Spleen (tissue), 7 donors: Measurements from ENCODE around the gene CNIH3.
"Not testable (repeated sequence)": the region's sequence is repeated elsewhere in the genome, so short reads cannot be mapped to it uniquely, and the experiment has no call there.

ENCODE experiments used
- CTCF ChIP-seq, 11 experiments: fragments of 200-600 bp in 7 of 11; fragments of 450-650 bp in 4 of 11; sonication (generic) in 4 of 11; IDR thresholded peaks in 8 of 11; conservative IDR thresholded peaks in 3 of 11; 1 replicate in 7 of 11; 2 replicates in 4 of 11; pipeline versions ENCODE4 v1.4.0 to v1.8.0; 2016 to 2021; ENCODE audit warnings: antibody characterized with exemption in 11 of 11, inconsistent platforms in 4 of 11, mild to moderate bottlenecking in 1 of 11
- POLR2A ChIP-seq, 3 donors: fragments of 450-650 bp; IDR thresholded peaks; one replicate each; pipeline ENCODE4 v1.5.1; 2017; ENCODE audit warnings: antibody characterized with exemption in 3 of 3, mild to moderate bottlenecking in 1 of 3
- donor health status: DM: no; HTN: no; CAD: no; lungs with moderate emphysema.
- donor health status: DM: no; HTN: no; CAD: no.
- donor health status: DM: no; HTN: no; CAD: no.

- TF ChIP-seq POLR2A (IDR thresholded peaks at IDR 0.05); CTCF (IDR thresholded peaks at IDR 0.05 in 8 of 11, conservative IDR thresholded peaks at IDR 0.05 in 3 of 11): not testable (repeated sequence)
Measured at GRCh38 chr1:224711231-224711756, 95.2 kb downstream of the CNIH3 start.
